Renal cortical epithelial cell (primary cell): ENCODE results near the gene EN1. TPM values are rescaled to one million over a fixed set of nuclear protein-coding genes. Genes with fewer than 3 reads are reported as not detected.

Experiments used
- total RNA-seq: library from RNA; depleted of rRNA; stranded (reverse); fragments of >200 nt; gene quantifications from 2 replicates; pipeline ENCODE4 v1.2.3, GENCODE V29; 2014

The EN1 gene
- total RNA-seq, 1 donor from 2014 or later, result not detected

Other genes starting within 250 kb of the EN1 start
- 0.17 TPM in 1 of 2 replicates, not detected in the other for gene MARCO, start 94.5 kb upstream of the EN1 start, total RNA-seq